Endothelial cell of umbilical vein (primary cell): ENCODE results near the gene ARL5C. TPM values are rescaled to one million over a fixed set of nuclear protein-coding genes. Genes with fewer than 3 reads are reported as not detected.

Source experiments
- BruUV-seq: library from RNA; stranded (reverse); fragments of 400-500 nt; replicated peaks from 2 replicates; lab custom pipeline; 2021; lab: Mats Ljungman, UMichigan
- CTCF ChIA-PET: fragments of 300-600, 350-600 bp; sonication (Branson Sonifier 250); formaldehyde crosslinking; loops from one replicate; lab custom pipeline; 2021; ENCODE audit warnings: antibody characterized with exemption, inconsistent platforms; lab: Charles Lee
- POLR2A ChIA-PET: fragments of 300-600, 350-600 bp; sonication (Branson Sonifier 250); formaldehyde crosslinking; loops from one replicate; lab custom pipeline; 2021; ENCODE audit warnings: antibody characterized with exemption, inconsistent platforms; lab: Charles Lee
- DNase-seq: peaks from one replicate; pipeline ENCODE4 v3.0.0-alpha.2; 2011; ENCODE audit warnings: low read depth, low spot score
- FAIRE-seq: peaks from 2 replicates; lab custom pipeline; 2011; peaks lifted over from hg19 to GRCh38; lab: Jason Lieb, UNC
- H2AFZ ChIP-seq: 2 replicates; pipeline ENCODE4 v1.6.0; 2012; ENCODE audit warnings: low read depth, low read length, control low read depth, inconsistent platforms
- H3K27ac ChIP-seq: 2 replicates; pipeline ENCODE4 v1.5.1; 2011; ENCODE audit warnings: low read depth, mild to moderate bottlenecking, control low read depth, low read length, moderate library complexity; ENCODE audit not compliant: insufficient read depth
- H3K27me3 ChIP-seq, 2 experiments: 2 replicates each; pipeline versions ENCODE4 v1.6.0 to v1.6.1; 2011; ENCODE audit warnings: low read length in 2 of 2, mixed read lengths in 1 of 2; ENCODE audit not compliant: control insufficient read depth in 2 of 2, insufficient read depth in 2 of 2
- H3K36me3 ChIP-seq, 2 experiments: 2 replicates in 1 of 2; 3 replicates in 1 of 2; pipeline ENCODE4 v1.5.1; 2011; ENCODE audit warnings: low read length in 2 of 2, mild to moderate bottlenecking in 1 of 2, moderate library complexity in 1 of 2; ENCODE audit not compliant: control insufficient read depth in 2 of 2, insufficient read depth in 2 of 2; ENCODE audit errors: extremely low read depth in 1 of 2
- H3K4me1 ChIP-seq: 3 replicates; pipeline ENCODE4 v1.5.1; 2011; ENCODE audit warnings: mild to moderate bottlenecking, low read length; ENCODE audit not compliant: control insufficient read depth, insufficient read depth; ENCODE audit errors: extremely low read depth
- H3K4me2 ChIP-seq: 2 replicates; pipeline ENCODE4 v1.6.1; 2011; ENCODE audit warnings: low read length, control low read depth, mixed read lengths; ENCODE audit not compliant: insufficient read depth
- H3K4me3 ChIP-seq, 3 experiments: fragments of 200-600 bp in 1 of 3; sonication (generic), shearing (Covaris generic) in 1 of 3; replicated peaks in 1 of 3; 2 replicates each; pipeline ENCODE4 v1.5.1; 2011 to 2016; ENCODE audit warnings: control low read depth in 3 of 3, low read length in 3 of 3, mild to moderate bottlenecking in 2 of 3, inconsistent platforms in 1 of 3, low read depth in 1 of 3, moderate library complexity in 1 of 3; ENCODE audit not compliant: insufficient read depth in 1 of 3
- H3K79me2 ChIP-seq: 2 replicates; pipeline ENCODE4 v1.6.0; 2012; ENCODE audit warnings: low read length, inconsistent platforms; ENCODE audit not compliant: control insufficient read depth, insufficient read depth
- H3K9ac ChIP-seq: replicated peaks from 2 replicates; pipeline ENCODE3; 2011; ENCODE audit warnings: low read length, control low read depth; ENCODE audit not compliant: insufficient read depth; ENCODE audit errors: extremely low read depth
- H3K9me1 ChIP-seq: replicated peaks from 3 replicates; pipeline ENCODE4 v1.6.0; 2011; ENCODE audit warnings: mild to moderate bottlenecking, low read length; ENCODE audit not compliant: control insufficient read depth, insufficient read depth; ENCODE audit errors: extremely low read depth
- H3K9me3 ChIP-seq: replicated peaks from 2 replicates; pipeline ENCODE4 v1.5.1; 2012; ENCODE audit warnings: low read length, inconsistent platforms; ENCODE audit not compliant: control insufficient read depth, insufficient read depth
- H4K20me1 ChIP-seq: replicated peaks from 2 replicates; pipeline ENCODE3; 2011; ENCODE audit warnings: mild to moderate bottlenecking, low read length; ENCODE audit not compliant: control insufficient read depth, insufficient read depth; ENCODE audit errors: extremely low read depth
- EZH2 ChIP-seq: IDR thresholded peaks from 2 replicates; pipeline ENCODE4 v1.6.1; 2012; ENCODE audit warnings: borderline replicate concordance, low read depth, mild to moderate bottlenecking, moderate library complexity, low read length, inconsistent platforms; ENCODE audit not compliant: severe bottlenecking
- FOS ChIP-seq: IDR thresholded peaks from 2 replicates; pipeline ENCODE4 v1.6.1; 2011; ENCODE audit warnings: mild to moderate bottlenecking, low read length, moderate library complexity, borderline replicate concordance; ENCODE audit not compliant: insufficient read depth
- GATA2 ChIP-seq: IDR thresholded peaks from 2 replicates; pipeline ENCODE4 v1.7.0; 2011; ENCODE audit warnings: low read depth, mild to moderate bottlenecking, moderate library complexity, mixed read lengths, low read length; ENCODE audit not compliant: insufficient read length, insufficient read depth
- JUN ChIP-seq: IDR thresholded peaks from 2 replicates; pipeline ENCODE4 v1.6.1; 2011; ENCODE audit warnings: borderline replicate concordance, low read depth; ENCODE audit not compliant: insufficient read length, insufficient read depth
- MYC ChIP-seq: IDR thresholded peaks from one replicate; pipeline ENCODE4 v1.6.1; 2011; ENCODE audit warnings: mild to moderate bottlenecking, low read depth, low read length
- POLR2A ChIP-seq: IDR thresholded peaks from 2 replicates; pipeline ENCODE4 v1.6.1; 2012; ENCODE audit warnings: low read depth, mild to moderate bottlenecking, control low read depth, low read length
- POLR2AphosphoS5 ChIP-seq: IDR thresholded peaks from 2 replicates; pipeline ENCODE4 v1.6.1; 2012; ENCODE audit warnings: low read depth, mild to moderate bottlenecking, control low read depth, low read length, moderate library complexity; ENCODE audit not compliant: insufficient read depth
- dilution Hi-C: fragments of 300-500 bp; cut with MboI; formaldehyde crosslinking; loops from one replicate; pipeline ENCODE4 v1.15.0; 2019; ENCODE audit warnings: low sequenced_read_pairs; ENCODE audit not compliant: extremely low pct_ligation_motif_present
- intact Hi-C: fragments of 100-400 bp; cut with micrococcal nuclease; formaldehyde crosslinking; loops from one replicate; pipeline ENCODE4 v1.10.0; 2022
- polyA plus RNA-seq, 4 experiments: library from polyadenylated mRNA; depleted of rRNA in 3 of 4; stranded (reverse) in 3 of 4; unstranded in 1 of 4; fragments of >200 nt; gene quantifications; 2 replicates each; pipeline versions ENCODE4 v1.2.1 to v1.2.3, GENCODE V29; 2011 to 2012; ENCODE audit warnings: missing spikeins in 1 of 4
- total RNA-seq: library from RNA; stranded (reverse); gene quantifications from 2 replicates; pipeline ENCODE4 v1.2.3, GENCODE V29; 2021
- TF ChIP-seq, protein P1 (sequence below), 2 donors: IDR thresholded peaks; 1 replicate in 1 of 2; 2 replicates in 1 of 2; pipeline ENCODE4 v1.5.1; 2011; ENCODE audit warnings: low read length in 2 of 2, mild to moderate bottlenecking in 2 of 2, moderate library complexity in 2 of 2, control low read depth in 1 of 2, inconsistent platforms in 1 of 2, low read depth in 1 of 2; ENCODE audit not compliant: insufficient read depth in 1 of 2; ENCODE audit errors: extremely low read depth in 1 of 2
- TF ChIP-seq, protein P2 (sequence below): IDR thresholded peaks from 2 replicates; pipeline ENCODE4 v1.6.1; 2011; ENCODE audit not compliant: insufficient read depth, insufficient read length

ARL5C gene
- total and polyA plus RNA-seq, 2 donors (not counting 3 experiments of a cell fraction or from before 2014, with no cell fraction given) = not detected

DNA sequence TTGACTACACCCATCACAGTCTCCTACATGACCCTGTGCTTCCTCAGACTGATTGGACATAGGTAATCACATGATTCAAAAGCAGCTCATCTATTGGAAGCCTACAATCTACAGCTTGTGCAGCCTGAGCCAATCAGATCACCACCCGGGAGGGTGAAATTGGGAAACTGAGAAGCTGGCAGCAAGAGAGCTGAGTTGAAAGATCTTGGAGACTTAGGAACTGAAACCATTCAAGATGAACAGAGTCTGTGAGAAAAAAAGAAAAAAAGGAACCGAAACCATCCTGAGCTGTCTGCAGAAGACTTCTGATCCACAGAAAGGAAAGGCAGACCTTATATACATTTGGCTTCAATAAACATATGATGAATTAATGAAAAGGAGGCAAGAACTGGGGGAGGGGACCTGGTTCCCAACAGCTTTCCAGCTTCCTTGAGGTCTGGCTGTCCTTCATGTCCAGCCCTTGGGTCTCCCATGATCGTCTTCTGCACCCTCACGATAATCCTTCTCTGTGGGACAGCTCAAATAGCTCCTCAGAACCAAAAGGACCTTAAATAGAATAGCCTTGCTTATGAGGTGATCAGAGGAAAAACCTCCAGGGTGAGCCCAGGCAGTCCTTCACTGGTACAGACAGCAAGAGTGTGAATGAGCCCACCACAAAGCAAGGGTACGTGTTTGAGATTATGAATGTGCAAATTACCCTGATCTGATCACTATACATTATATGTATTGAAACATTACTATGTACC lies 47.1 kb downstream of the ARL5C start:
- H3K4me1 ChIP-seq = no peaks in the 10 kb centered on the region
- CTCF ChIA-PET = interaction anchor here (1.0 to 1.4 kb wide), 2 partner anchors 21 to 124 kb away, joined by 3 read pairs; no protein-coding TSS in a partner anchor
- no peak overlapping the region for H3K4me3 ChIP-seq
- H4K20me1 ChIP-seq = no peaks in the 10 kb centered on the region
- no peaks in the 10 kb centered on the region for H3K36me3 ChIP-seq
- H3K9me3 ChIP-seq = no peaks in the 10 kb centered on the region
- no peak overlapping the region for H3K9ac ChIP-seq
- no TSS peak for BruUV-seq
- dilution Hi-C loops (no loop called here), intact Hi-C loops (no loop called here)
- H3K27me3 ChIP-seq = peaks cover 0 to 7% of the 10 kb centered on the region in 2 experiments
- POLR2A ChIA-PET = interaction anchor here (0.5 kb wide), 1 partner anchor 152 kb away, joined by 3 read pairs; the partner anchor contains the start of gene FBXO47
- DNase-seq (no peak), FAIRE-seq (no peak)
- H3K9me1 ChIP-seq = no peaks in the 10 kb centered on the region
- no peak overlapping the region for H3K4me2 ChIP-seq
- H3K79me2 ChIP-seq = no peaks in the 10 kb centered on the region
- TF ChIP-seq POLR2AphosphoS5 (no peak), JUN (no peak), POLR2A (no peak), GATA2 (no peak), MYC (no peak), FOS (no peak), EZH2 (no peak)
- TF ChIP-seq, protein P1, sequence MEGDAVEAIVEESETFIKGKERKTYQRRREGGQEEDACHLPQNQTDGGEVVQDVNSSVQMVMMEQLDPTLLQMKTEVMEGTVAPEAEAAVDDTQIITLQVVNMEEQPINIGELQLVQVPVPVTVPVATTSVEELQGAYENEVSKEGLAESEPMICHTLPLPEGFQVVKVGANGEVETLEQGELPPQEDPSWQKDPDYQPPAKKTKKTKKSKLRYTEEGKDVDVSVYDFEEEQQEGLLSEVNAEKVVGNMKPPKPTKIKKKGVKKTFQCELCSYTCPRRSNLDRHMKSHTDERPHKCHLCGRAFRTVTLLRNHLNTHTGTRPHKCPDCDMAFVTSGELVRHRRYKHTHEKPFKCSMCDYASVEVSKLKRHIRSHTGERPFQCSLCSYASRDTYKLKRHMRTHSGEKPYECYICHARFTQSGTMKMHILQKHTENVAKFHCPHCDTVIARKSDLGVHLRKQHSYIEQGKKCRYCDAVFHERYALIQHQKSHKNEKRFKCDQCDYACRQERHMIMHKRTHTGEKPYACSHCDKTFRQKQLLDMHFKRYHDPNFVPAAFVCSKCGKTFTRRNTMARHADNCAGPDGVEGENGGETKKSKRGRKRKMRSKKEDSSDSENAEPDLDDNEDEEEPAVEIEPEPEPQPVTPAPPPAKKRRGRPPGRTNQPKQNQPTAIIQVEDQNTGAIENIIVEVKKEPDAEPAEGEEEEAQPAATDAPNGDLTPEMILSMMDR (IDR thresholded peaks at IDR 0.05; ENCODE audit: extremely low read depth in 1 of 2, insufficient read depth in 1 of 2, low read depth in 1 of 2, low read length in 2 of 2) = no peak
- TF ChIP-seq, protein P2, sequence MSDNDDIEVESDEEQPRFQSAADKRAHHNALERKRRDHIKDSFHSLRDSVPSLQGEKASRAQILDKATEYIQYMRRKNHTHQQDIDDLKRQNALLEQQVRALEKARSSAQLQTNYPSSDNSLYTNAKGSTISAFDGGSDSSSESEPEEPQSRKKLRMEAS = no peak
- H2AFZ ChIP-seq = no peak overlapping the region
- no peak overlapping the region for H3K27ac ChIP-seq
